HepG2 (cell line): ENCODE results near the gene CPHXL2. TPM values are rescaled to one million over a fixed set of nuclear protein-coding genes. Genes with fewer than 3 reads are reported as not detected.
A peak's percentile ranks its signal among the peaks of the same experiment; 100 is the strongest.

Source experiments
- ARID5B ChIP-seq: IDR thresholded peaks from 2 replicates; pipeline ENCODE4 v1.4.0; 2020; ENCODE audit warnings: mild to moderate bottlenecking, missing genetic modification reagents
- FOSL1 ChIP-seq: sonication (generic); formaldehyde crosslinking; IDR thresholded peaks from 2 replicates; pipeline ENCODE4 v1.9.0; 2021; ENCODE audit warnings: missing genetic modification reagents, borderline replicate concordance
- GLMP ChIP-seq: sonication (generic); formaldehyde crosslinking; IDR thresholded peaks from 2 replicates; pipeline ENCODE4 v1.9.0; 2021; ENCODE audit warnings: missing genetic modification reagents, mild to moderate bottlenecking, borderline replicate concordance
- GMEB2 ChIP-seq: IDR thresholded peaks from 2 replicates; pipeline ENCODE4 v1.6.1; 2016; ENCODE audit warnings: missing biosample characterization, missing genetic modification reagents, low read depth
- IRF2 ChIP-seq: IDR thresholded peaks from 2 replicates; pipeline ENCODE4 v1.6.1; 2018; ENCODE audit warnings: missing genetic modification reagents, missing compliant biosample characterization
- PRDM4 ChIP-seq: sonication (generic); formaldehyde crosslinking; IDR thresholded peaks from 2 replicates; pipeline ENCODE4 v1.9.0; 2021; ENCODE audit warnings: missing genetic modification reagents, borderline replicate concordance
- RFXANK ChIP-seq: IDR thresholded peaks from 2 replicates; pipeline ENCODE4 v1.6.1; 2016
- SMAD3 ChIP-seq: sonication (generic); formaldehyde crosslinking; IDR thresholded peaks from 2 replicates; pipeline ENCODE4 v1.4.0; 2020; ENCODE audit warnings: missing genetic modification reagents
- SP5 ChIP-seq: IDR thresholded peaks from 2 replicates; pipeline ENCODE4 v1.6.1; 2016; ENCODE audit warnings: low read depth, borderline replicate concordance
- ZBTB10 ChIP-seq: sonication (generic); formaldehyde crosslinking; IDR thresholded peaks from 2 replicates; pipeline ENCODE4 v1.4.0; 2020; ENCODE audit warnings: missing genetic modification reagents, borderline replicate concordance
- ZBTB3 ChIP-seq: sonication (generic); formaldehyde crosslinking; IDR thresholded peaks from 2 replicates; pipeline ENCODE4 v1.4.0; 2020; ENCODE audit warnings: low read depth, mild to moderate bottlenecking, moderate library complexity, missing genetic modification reagents, borderline replicate concordance
- ZBTB34 ChIP-seq: sonication (generic); formaldehyde crosslinking; IDR thresholded peaks from 2 replicates; pipeline ENCODE4 v1.8.0; 2022; ENCODE audit warnings: mild to moderate bottlenecking, missing genetic modification reagents
- ZMYM2 ChIP-seq: sonication (generic); formaldehyde crosslinking; IDR thresholded peaks from 2 replicates; pipeline ENCODE4 v1.8.0; 2022; ENCODE audit warnings: mild to moderate bottlenecking, missing genetic modification reagents
- ZNF24 ChIP-seq: fragments of 450-650 bp; IDR thresholded peaks from 2 replicates; pipeline ENCODE4 v1.6.1; 2017; ENCODE audit warnings: antibody characterized with exemption, mild to moderate bottlenecking
- polyA plus RNA-seq, 8 experiments: library from polyadenylated mRNA; depleted of rRNA in 3 of 8; stranded (reverse) in 7 of 8; unstranded in 1 of 8; fragments of >200 nt; fragmentation: Illumina TruSeq in 4 of 8; extraction: Trizol in 4 of 8; gene quantifications; 2 replicates each; pipeline versions ENCODE4 v1.2.1 to v1.2.3, GENCODE V29; 2011 to 2016; ENCODE audit warnings: low read depth in 4 of 8, missing spikeins in 1 of 8, mixed read lengths in 1 of 8; ENCODE audit not compliant: insufficient read depth in 1 of 8
- total RNA-seq, 5 experiments: library from RNA; depleted of rRNA; stranded (reverse); fragments of >200 nt; fragmentation: Illumina TruSeq; extraction: Trizol; gene quantifications; 2 replicates each; pipeline ENCODE4 v1.2.3, GENCODE V29; 2016; ENCODE audit warnings: low read depth in 1 of 5

CPHXL2 gene
- total and polyA plus RNA-seq, 2 of the 13 experiments (the other 11 are each of a cell fraction or from before 2014, with no cell fraction given): not detected

- TF ChIP-seq IRF2 (CRISPR knock-in tag) (peak; percentile 93), ZNF24 (no peak; the same call in 1 of the 2 replicates), ZBTB10 (no peak; the same call in 1 of the 2 replicates), SMAD3 (peak; percentile 89), ZMYM2 (CRISPR knock-in tag) (no peak), ARID5B (CRISPR knock-in tag) (peak; percentile 76), GMEB2 (CRISPR knock-in tag) (no peak; the same call in 1 of the 2 replicates), GLMP (CRISPR knock-in tag) (peak; percentile 18; the same call in 1 of the 2 replicates), PRDM4 (CRISPR knock-in tag) (0 out of 2 replicates have a peak, but pooled peaks have one; percentile 35), SP5 (CRISPR knock-in tag) (peak; percentile 68; the same call in 1 of the 2 replicates), ZBTB3 (CRISPR knock-in tag) (peak; percentile 48; the same call in 1 of the 2 replicates), RFXANK (CRISPR knock-in tag) (no peak), FOSL1 (CRISPR knock-in tag) (no peak), ZBTB34 (no peak)
Measured at GRCh38 chr16:75647492-75648264, 29.1 kb downstream of the CPHXL2 start, which contains the start of the genes KARS1 and TERF2IP (continued).
